Fibroblast of lung (primary cell): Measurements from ENCODE around the gene FOS. TPM values are rescaled to one million over a fixed set of nuclear protein-coding genes. Genes with fewer than 3 reads are reported as not detected.

Experiments
- DNase-seq, 2 donors: peaks; one replicate each; pipeline versions ENCODE4 v3.0.0 to v3.0.0-alpha.2; 2010; ENCODE audit warnings: low read depth in 2 of 2
- H2AFZ ChIP-seq: 2 replicates; pipeline ENCODE4 v1.5.1; 2012; ENCODE audit warnings: low read length, control low read depth, inconsistent platforms
- H3K27ac ChIP-seq: 2 replicates; pipeline ENCODE4 v1.5.1; 2011; ENCODE audit warnings: low read length, control low read depth; ENCODE audit not compliant: insufficient read depth
- H3K27me3 ChIP-seq: 2 replicates; pipeline ENCODE4 v1.5.1; 2011; ENCODE audit warnings: mild to moderate bottlenecking, low read length; ENCODE audit not compliant: control insufficient read depth, insufficient read depth
- H3K36me3 ChIP-seq: 2 replicates; pipeline ENCODE4 v1.5.1; 2011; ENCODE audit warnings: low read length; ENCODE audit not compliant: control insufficient read depth, insufficient read depth
- H3K4me1 ChIP-seq: 2 replicates; pipeline ENCODE4 v1.5.1; 2011; ENCODE audit warnings: low read length; ENCODE audit not compliant: control insufficient read depth, insufficient read depth; ENCODE audit errors: extremely low read depth
- H3K4me2 ChIP-seq: 2 replicates; pipeline ENCODE4 v1.5.1; 2011; ENCODE audit warnings: low read length, control low read depth; ENCODE audit not compliant: insufficient read depth; ENCODE audit errors: extremely low read depth
- H3K4me3 ChIP-seq, 4 experiments: fragments of 200-600 bp in 1 of 4; sonication (generic) in 1 of 4; replicated peaks in 1 of 4; 2 replicates each; pipeline ENCODE4 v1.5.1; 2011 to 2016; ENCODE audit warnings: low read length in 4 of 4, low read depth in 3 of 4, mild to moderate bottlenecking in 3 of 4, control low read depth in 2 of 4, inconsistent platforms in 1 of 4, mixed read lengths in 1 of 4; ENCODE audit not compliant: insufficient read depth in 1 of 4; ENCODE audit errors: control extremely low read depth in 1 of 4
- H3K79me2 ChIP-seq: 2 replicates; pipeline ENCODE4 v1.5.1; 2012; ENCODE audit warnings: mild to moderate bottlenecking, low read length, inconsistent platforms; ENCODE audit not compliant: control insufficient read depth, insufficient read depth
- H3K9ac ChIP-seq: 2 replicates; pipeline ENCODE4 v1.5.1; 2011; ENCODE audit warnings: mild to moderate bottlenecking, low read length, control low read depth; ENCODE audit not compliant: insufficient read depth
- H3K9me3 ChIP-seq: 2 replicates; pipeline ENCODE4 v1.5.1; 2012; ENCODE audit warnings: low read depth, low read length; ENCODE audit not compliant: control insufficient read depth, insufficient read depth
- H4K20me1 ChIP-seq: 2 replicates; pipeline ENCODE4 v1.5.1; 2011; ENCODE audit warnings: low read length; ENCODE audit not compliant: control insufficient read depth, insufficient read depth; ENCODE audit errors: extremely low read depth
- CTCF ChIP-seq, 2 donors: IDR thresholded peaks in 1 of 2; conservative IDR thresholded peaks in 1 of 2; 1 replicate in 1 of 2; 2 replicates in 1 of 2; pipeline ENCODE4 v1.5.1; 2011 to 2012; ENCODE audit warnings: low read length in 2 of 2, control low read depth in 1 of 2, inconsistent platforms in 1 of 2, low read depth in 1 of 2, mild to moderate bottlenecking in 1 of 2
- EZH2 ChIP-seq: IDR thresholded peaks from 2 replicates; pipeline ENCODE4 v1.5.1; 2012; ENCODE audit warnings: low read length, control low read depth, mild to moderate bottlenecking; ENCODE audit errors: missing control alignments
- polyA plus RNA-seq, 2 donors: library from polyadenylated mRNA; depleted of rRNA in 1 of 2; stranded (reverse) in 1 of 2; unstranded in 1 of 2; fragments of >200 nt; gene quantifications; 2 replicates each; pipeline ENCODE4 v1.2.1, GENCODE V29; 2011 to 2012; ENCODE audit warnings: missing spikeins in 1 of 2
- total RNA-seq: library from RNA; depleted of rRNA; stranded (reverse); fragments of >200 nt; gene quantifications from 2 replicates; pipeline ENCODE4 v1.2.1, GENCODE V29; 2014

The FOS gene
- total and polyA plus RNA-seq, 2 donors (not counting 1 experiment from before 2014, with no cell fraction given), result 24.6 to 178 TPM

GRCh38 chr14:75291331-75291730, 12.7 kb downstream of the FOS start:
- no peak overlapping the region for H3K4me2 ChIP-seq
- no peaks in the 10 kb centered on the region for H3K36me3 ChIP-seq
- TF ChIP-seq CTCF (conservative IDR thresholded peaks at IDR 0.05 in 1 of 2, IDR thresholded peaks at IDR 0.05 in 1 of 2; ENCODE audit: low read depth in 1 of 2, low read length in 2 of 2), result no peak
- TF ChIP-seq EZH2, result no peak
- H4K20me1 ChIP-seq, result no peaks in the 10 kb centered on the region
- H2AFZ ChIP-seq, result no peak overlapping the region
- no peak overlapping the region for H3K27ac ChIP-seq
- peaks cover 10% of the 10 kb centered on the region for H3K4me1 ChIP-seq
- H3K9me3 ChIP-seq, result no peaks in the 10 kb centered on the region
- H3K27me3 ChIP-seq, result peaks cover 9% of the 10 kb centered on the region
- no peak for DNase-seq
- H3K4me3 ChIP-seq, result no peak overlapping the region
- H3K9ac ChIP-seq, result no peak overlapping the region
- H3K79me2 ChIP-seq, result no peaks in the 10 kb centered on the region

- H3K4me2 ChIP-seq, result no peak overlapping the region
- no peak for DNase-seq
- no peaks in the 10 kb centered on the region for H3K79me2 ChIP-seq
- H2AFZ ChIP-seq, result no peak overlapping the region
- TF ChIP-seq CTCF (conservative IDR thresholded peaks at IDR 0.05 in 1 of 2, IDR thresholded peaks at IDR 0.05 in 1 of 2; ENCODE audit: low read depth in 1 of 2, low read length in 2 of 2) (no peak), EZH2 (no peak)
- H3K4me1 ChIP-seq, result peaks cover 10% of the 10 kb centered on the region
- H3K9me3 ChIP-seq, result no peaks in the 10 kb centered on the region
- H3K4me3 ChIP-seq, result no peak overlapping the region
- H3K9ac ChIP-seq, result no peak overlapping the region
- no peak overlapping the region for H3K27ac ChIP-seq
- no peaks in the 10 kb centered on the region for H4K20me1 ChIP-seq
- H3K36me3 ChIP-seq, result no peaks in the 10 kb centered on the region
- H3K27me3 ChIP-seq, result peaks cover 9% of the 10 kb centered on the region
Observed at GRCh38 chr14:75292101-75292563, 13.5 kb downstream of the FOS start.

- no peak overlapping the region for H3K4me2 ChIP-seq
- no peak overlapping the region for H3K4me3 ChIP-seq
- peaks cover 9% of the 10 kb centered on the region for H3K27me3 ChIP-seq
- H3K9ac ChIP-seq, result no peak overlapping the region
- peaks cover 10% of the 10 kb centered on the region for H3K4me1 ChIP-seq
- no peaks in the 10 kb centered on the region for H3K9me3 ChIP-seq
- no peak for DNase-seq
- TF ChIP-seq CTCF (conservative IDR thresholded peaks at IDR 0.05 in 1 of 2, IDR thresholded peaks at IDR 0.05 in 1 of 2; ENCODE audit: low read depth in 1 of 2, low read length in 2 of 2), result no peak
- no peak for TF ChIP-seq EZH2
- H3K27ac ChIP-seq, result no peak overlapping the region
- H4K20me1 ChIP-seq, result no peaks in the 10 kb centered on the region
- H2AFZ ChIP-seq, result no peak overlapping the region
- no peaks in the 10 kb centered on the region for H3K79me2 ChIP-seq
- no peaks in the 10 kb centered on the region for H3K36me3 ChIP-seq
Observed at GRCh38 chr14:75292886-75293285, 14.3 kb downstream of the FOS start.
